BLaER1 treated with 17β-estradiol and CSF1 and Interleukin-3, amounts not matched to agents 10 nM and 100 nM (cell line): ENCODE data around the gene TCF19.
"Not testable (repeated sequence)": the region's sequence is repeated elsewhere in the genome, so short reads cannot be mapped to it uniquely, and the experiment has no call there.

Experiments
- H3K27ac ChIP-seq, 11 experiments: shearing (Covaris generic); formaldehyde crosslinking; 2 replicates each; pipeline ENCODE4 v1.8.1; 2022
- H3K27me3 ChIP-seq, 11 experiments: shearing (Covaris generic); formaldehyde crosslinking; 2 replicates each; pipeline ENCODE4 v1.8.1; 2022
- H3K36me3 ChIP-seq, 11 experiments: shearing (Covaris generic); formaldehyde crosslinking; 2 replicates each; pipeline ENCODE4 v1.8.1; 2022
- H3K4me1 ChIP-seq, 10 experiments: shearing (Covaris generic); formaldehyde crosslinking; 2 replicates each; pipeline ENCODE4 v1.8.1; 2022
- H3K4me2 ChIP-seq, 11 experiments: shearing (Covaris generic); formaldehyde crosslinking; 2 replicates each; pipeline ENCODE4 v1.8.1; 2022
- H3K4me3 ChIP-seq, 10 experiments: shearing (Covaris generic); formaldehyde crosslinking; 2 replicates each; pipeline ENCODE4 v1.8.1; 2022
- H3K9ac ChIP-seq, 11 experiments: shearing (Covaris generic); formaldehyde crosslinking; 2 replicates each; pipeline ENCODE4 v1.8.1; 2022
- H3K9me3 ChIP-seq, 11 experiments: shearing (Covaris generic); formaldehyde crosslinking; replicated peaks in 1 of 11; 2 replicates each; pipeline ENCODE4 v1.8.1; 2022
- H4K20me1 ChIP-seq, 11 experiments: shearing (Covaris generic); formaldehyde crosslinking; 2 replicates each; pipeline ENCODE4 v1.8.1; 2022
- Cebpa-rat ChIP-seq, 11 experiments: shearing (Covaris generic); IDR thresholded peaks; 2 replicates each; pipeline ENCODE4 v1.8.1; 2022

Gene TCF19

DNA sequence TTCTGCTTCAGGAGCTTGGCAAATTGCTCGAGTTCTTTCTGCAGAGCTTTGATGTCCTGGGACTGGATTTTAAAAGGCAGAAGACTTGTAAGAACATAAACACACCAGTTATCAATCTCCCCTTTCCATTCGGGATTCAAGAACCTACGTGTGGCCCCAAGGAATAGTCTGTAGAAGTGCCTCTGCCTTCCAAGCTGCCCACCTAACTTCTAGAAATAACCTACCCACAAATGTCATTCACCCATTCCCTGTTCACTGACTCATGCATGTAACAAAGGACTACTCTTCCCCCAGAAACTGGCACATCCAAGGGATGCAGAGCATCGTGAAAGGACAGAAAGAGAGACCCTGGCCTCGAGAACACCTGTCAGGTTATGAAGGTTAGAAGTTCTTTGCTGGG is 7.6 kb downstream of the TCF19 start:
- H3K4me2 ChIP-seq, result no peak overlapping the region
- peaks cover 0 to 14% (median 0%) of the 10 kb centered on the region in 11 experiments; a peak in 2 of 22 replicates for H4K20me1 ChIP-seq
- peaks cover 0 to 42% (median 27%) of the 10 kb centered on the region in 11 experiments; a peak in 19 of 22 replicates for H3K36me3 ChIP-seq
- H3K27me3 ChIP-seq, result no peaks in the 10 kb centered on the region
- peaks cover 0 to 14% (median 3%) of the 10 kb centered on the region in 10 experiments; a peak in 8 of 20 replicates for H3K4me1 ChIP-seq
- H3K4me3 ChIP-seq, result no peak overlapping the region
- no peak for TF ChIP-seq Cebpa-rat (IDR thresholded peaks at IDR 0.05)
- no peak overlapping the region for H3K9ac ChIP-seq
- no peaks in the 10 kb centered on the region for H3K9me3 ChIP-seq
- no peak overlapping the region for H3K27ac ChIP-seq

DNA sequence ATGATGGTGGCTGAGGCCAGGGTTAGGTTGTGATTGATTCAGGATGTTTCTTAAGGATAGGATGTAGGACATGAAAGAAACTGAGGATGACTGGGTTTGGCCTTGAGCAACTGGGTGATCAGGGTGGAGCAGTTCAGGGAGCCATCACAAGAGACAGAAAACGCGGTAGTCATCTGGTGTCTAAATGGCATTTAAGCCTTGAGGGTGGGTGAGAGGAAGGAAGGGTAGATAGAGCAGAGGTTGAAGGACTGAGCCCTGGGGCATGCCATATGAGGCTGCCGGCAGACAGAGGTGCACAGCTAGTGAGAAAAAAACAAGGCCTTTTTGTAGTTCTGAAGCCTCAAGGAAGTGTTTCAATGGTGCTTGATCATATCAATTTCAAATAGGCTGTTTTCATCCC is 10.2 kb downstream of the TCF19 start:
- no peak overlapping the region for H3K9ac ChIP-seq
- no peaks in the 10 kb centered on the region for H4K20me1 ChIP-seq
- H3K4me2 ChIP-seq, result no peak overlapping the region
- no peak overlapping the region for H3K4me3 ChIP-seq
- peaks cover 0 to 16% (median under 1%) of the 10 kb centered on the region in 11 experiments; a peak in 10 of 22 replicates for H3K36me3 ChIP-seq
- no peaks in the 10 kb centered on the region for H3K4me1 ChIP-seq
- TF ChIP-seq Cebpa-rat (IDR thresholded peaks at IDR 0.05), result no peak
- no peak overlapping the region for H3K27ac ChIP-seq
- no peaks in the 10 kb centered on the region for H3K27me3 ChIP-seq
- no peaks in the 10 kb centered on the region for H3K9me3 ChIP-seq

DNA sequence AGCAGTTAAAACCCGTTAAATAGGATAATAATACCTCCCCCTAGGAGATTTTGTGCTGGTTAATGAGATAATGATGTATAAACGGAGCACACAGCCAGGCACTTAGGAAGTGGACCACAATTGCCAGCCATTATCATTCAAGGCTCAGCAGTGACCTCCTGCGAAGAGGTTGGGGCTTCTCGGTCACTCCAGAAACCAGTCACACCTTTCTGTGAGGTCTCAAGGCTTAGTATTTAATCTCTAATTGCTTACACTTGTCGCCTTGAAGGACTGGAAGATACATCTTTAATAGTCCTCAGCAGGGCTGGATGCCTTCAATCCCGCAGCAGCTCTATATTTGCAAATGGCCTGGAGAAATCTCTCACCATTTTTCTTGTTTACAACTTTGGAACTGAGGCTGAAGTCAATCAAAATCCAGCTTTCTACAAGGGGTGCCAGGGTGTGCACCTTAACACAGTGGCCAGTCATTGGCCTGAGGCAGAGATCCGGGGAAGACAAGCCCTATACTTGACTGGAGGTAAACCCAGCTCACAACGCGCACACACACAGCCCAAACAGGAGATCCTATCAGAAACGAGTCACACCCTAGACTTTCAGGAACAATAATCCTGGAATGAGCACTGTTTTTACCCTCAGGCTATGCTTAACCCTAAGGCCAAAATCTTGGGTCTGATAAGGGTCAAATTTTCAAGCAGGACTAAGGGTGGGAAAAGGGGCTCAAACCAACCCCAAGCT is 10.9 kb downstream of the TCF19 start:
- Histone ChIP-seq H3K4me2 (no peak overlapping the region), H4K20me1 (no peaks in the 10 kb centered on the region), H3K4me3 (no peak overlapping the region)

GRCh38 chr6:31169858-31170599 is 11.6 kb downstream of the TCF19 start:
- not testable (repeated sequence) for H3K4me2 ChIP-seq, H4K20me1 ChIP-seq, H3K9ac ChIP-seq, H3K4me1 ChIP-seq, H3K9me3 ChIP-seq, H3K27me3 ChIP-seq, H3K4me3 ChIP-seq, H3K27ac ChIP-seq
- peaks cover 0 to 11% (median 0%) of the 10 kb centered on the region in 11 experiments; a peak in 1 of 22 replicates for H3K36me3 ChIP-seq

More for the DNA sequence above, 10.9 kb downstream of the TCF19 start:
- no peaks in the 10 kb centered on the region for H3K9me3 ChIP-seq
- no peak overlapping the region for H3K27ac ChIP-seq
- no peak overlapping the region for H3K9ac ChIP-seq
- peaks cover 0 to 11% (median 0%) of the 10 kb centered on the region in 11 experiments; a peak in 1 of 22 replicates for H3K36me3 ChIP-seq
- no peaks in the 10 kb centered on the region for H3K27me3 ChIP-seq
- no peak for TF ChIP-seq Cebpa-rat (IDR thresholded peaks at IDR 0.05)
- no peaks in the 10 kb centered on the region for H3K4me1 ChIP-seq

GRCh38 chr6:31170600-31170881 is 12.2 kb downstream of the TCF19 start, which contains the start of gene POU5F1:
Gene POU5F1, minus strand, starts transcription at chr6:31170682. Its CDS starts 62 bp downstream, at chr6:31170620.
- Histone ChIP-seq H4K20me1 (no peaks in the 10 kb centered on the region), H3K36me3 (peaks cover 0 to 11% (median 0%) of the 10 kb centered on the region in 11 experiments; a peak in 1 of 22 replicates), H3K4me1 (no peaks in the 10 kb centered on the region), H3K27ac (no peak within 1 kb of the TSS), H3K27me3 (no peaks in the 10 kb centered on the region), H3K9me3 (no peaks in the 10 kb centered on the region), H3K4me3 (no peak within 1 kb of the TSS), H3K9ac (no peak within 1 kb of the TSS), H3K4me2 (no peak within 1 kb of the TSS)
- TF ChIP-seq Cebpa-rat (IDR thresholded peaks at IDR 0.05), result no peak

- Histone ChIP-seq H3K27ac (no peak overlapping the region), H3K36me3 (peaks cover 0 to 7% (median 0%) of the 10 kb centered on the region in 11 experiments; a peak in 1 of 22 replicates), H3K4me1 (no peaks in the 10 kb centered on the region), H3K4me2 (no peak overlapping the region), H3K9me3 (no peaks in the 10 kb centered on the region), H4K20me1 (no peaks in the 10 kb centered on the region), H3K4me3 (no peak overlapping the region), H3K27me3 (no peaks in the 10 kb centered on the region), H3K9ac (no peak overlapping the region)
- TF ChIP-seq Cebpa-rat (IDR thresholded peaks at IDR 0.05), result no peak
Observed at GRCh38 chr6:31170987-31171671, 12.7 kb downstream of the TCF19 start.

GRCh38 chr6:31171931-31172905 is 13.8 kb downstream of the TCF19 start:
- no peak overlapping the region for H3K4me2 ChIP-seq
- H3K9ac ChIP-seq, result no peak overlapping the region
- TF ChIP-seq Cebpa-rat (IDR thresholded peaks at IDR 0.05), result no peak
- H3K36me3 ChIP-seq, result 0 out of 22 replicates have a peak, but pooled peaks cover 0 to 6% (median 0%) of the 10 kb centered on the region in 11 experiments
- H3K27me3 ChIP-seq, result no peaks in the 10 kb centered on the region
- no peak overlapping the region for H3K4me3 ChIP-seq
- no peaks in the 10 kb centered on the region for H3K4me1 ChIP-seq
- no peaks in the 10 kb centered on the region for H3K9me3 ChIP-seq
- H3K27ac ChIP-seq, result no peak overlapping the region
- H4K20me1 ChIP-seq, result no peaks in the 10 kb centered on the region

- no peak overlapping the region for H3K4me3 ChIP-seq
- H3K4me1 ChIP-seq, result no peaks in the 10 kb centered on the region
- H3K27me3 ChIP-seq, result no peaks in the 10 kb centered on the region
- no peak overlapping the region for H3K27ac ChIP-seq
- H3K9ac ChIP-seq, result no peak overlapping the region
- H3K4me2 ChIP-seq, result no peak overlapping the region
- H3K9me3 ChIP-seq, result no peaks in the 10 kb centered on the region
- TF ChIP-seq Cebpa-rat (IDR thresholded peaks at IDR 0.05), result no peak
- H4K20me1 ChIP-seq, result no peaks in the 10 kb centered on the region
- H3K36me3 ChIP-seq, result 0 out of 22 replicates have a peak, but pooled peaks cover 0 to under 1% (median 0%) of the 10 kb centered on the region in 11 experiments
Observed at GRCh38 chr6:31172973-31173384, 14.6 kb downstream of the TCF19 start.
